Measurements from ENCODE around the gene YY2. TPM values are rescaled to one million over a fixed set of nuclear protein-coding genes. Genes with fewer than 3 reads are reported as not detected.

YY2 gene
- total RNA-seq, 1 donor from 2014 or later = 2.0 TPM

- H3K9me3 Mint-ChIP-seq (ENCODE audit: unreplicated experiment) = no peaks in the 10 kb centered on the region
- Histone ChIP-seq H3K4me2 (ENCODE audit: low read length) (no peak overlapping the region), H3K9ac (ENCODE audit: low read length) (no peak overlapping the region), H3K4me1 (ENCODE audit: insufficient read depth, low read length) (no peaks in the 10 kb centered on the region), H2AFZ (ENCODE audit: low read depth, low read length) (no peak overlapping the region), H3K36me3 (ENCODE audit: insufficient read depth, low read length) (no peaks in the 10 kb centered on the region), H3K4me3 (ENCODE audit: insufficient read depth, low read depth, low read length) (no peak overlapping the region), H3K79me2 (ENCODE audit: insufficient read depth, low read length) (no peaks in the 10 kb centered on the region), H3K9me3 (ENCODE audit: insufficient read depth, low read depth, low read length) (no peaks in the 10 kb centered on the region), H3K27me3 (ENCODE audit: insufficient read depth, low read length) (no peaks in the 10 kb centered on the region), H3K27ac (ENCODE audit: low read depth, low read length) (no peak overlapping the region), H4K20me1 (ENCODE audit: insufficient read depth, low read length) (no peaks in the 10 kb centered on the region)
- TF ChIP-seq CTCF (IDR thresholded peaks at IDR 0.05; ENCODE audit: insufficient read depth, low read depth, low read length) (no peak), EZH2 (IDR thresholded peaks at IDR 0.05; ENCODE audit: insufficient read depth, low read length) (no peak)
- H3K4me1 Mint-ChIP-seq (ENCODE audit: low read depth, unreplicated experiment) = no peaks in the 10 kb centered on the region
- H3K36me3 Mint-ChIP-seq (ENCODE audit: low read depth, unreplicated experiment) = no peaks in the 10 kb centered on the region
- peak; percentile 17 for FAIRE-seq
- DNase-seq (ENCODE audit: low read depth) = no peak
- no peaks in the 10 kb centered on the region for H3K27me3 Mint-ChIP-seq (ENCODE audit: low read depth, unreplicated experiment)
- no peak overlapping the region for H3K4me3 Mint-ChIP-seq (ENCODE audit: unreplicated experiment)
- H3K27ac Mint-ChIP-seq (ENCODE audit: unreplicated experiment) = no peak overlapping the region
These were observed 24.3 kb upstream of the YY2 start for GRCh38 chrX:21831496-21831895.

- no peak overlapping the region for H3K9ac ChIP-seq (ENCODE audit: low read length)
- Mint-ChIP-seq H3K36me3 (ENCODE audit: low read depth, unreplicated experiment) (no peaks in the 10 kb centered on the region), H3K4me3 (ENCODE audit: unreplicated experiment) (no peak overlapping the region), H3K9me3 (ENCODE audit: unreplicated experiment) (no peaks in the 10 kb centered on the region), H3K27me3 (ENCODE audit: low read depth, unreplicated experiment) (no peaks in the 10 kb centered on the region), H3K27ac (ENCODE audit: unreplicated experiment) (no peak overlapping the region), H3K4me1 (ENCODE audit: low read depth, unreplicated experiment) (no peaks in the 10 kb centered on the region)
- DNase-seq (ENCODE audit: low read depth) = no peak
- no peak overlapping the region for H3K4me2 ChIP-seq (ENCODE audit: low read length)
- TF ChIP-seq CTCF (IDR thresholded peaks at IDR 0.05; ENCODE audit: insufficient read depth, low read depth, low read length) (no peak), EZH2 (IDR thresholded peaks at IDR 0.05; ENCODE audit: insufficient read depth, low read length) (no peak)
- no peaks in the 10 kb centered on the region for H3K4me1 ChIP-seq (ENCODE audit: insufficient read depth, low read length)
- H3K4me3 ChIP-seq (ENCODE audit: insufficient read depth, low read depth, low read length) = no peak overlapping the region
- no peak overlapping the region for H2AFZ ChIP-seq (ENCODE audit: low read depth, low read length)
- no peaks in the 10 kb centered on the region for H3K9me3 ChIP-seq (ENCODE audit: insufficient read depth, low read depth, low read length)
- no peaks in the 10 kb centered on the region for H3K27me3 ChIP-seq (ENCODE audit: insufficient read depth, low read length)
- peaks cover 19% of the 10 kb centered on the region for H3K79me2 ChIP-seq (ENCODE audit: insufficient read depth, low read length)
- H3K27ac ChIP-seq (ENCODE audit: low read depth, low read length) = no peak overlapping the region
- H4K20me1 ChIP-seq (ENCODE audit: insufficient read depth, low read length) = no peaks in the 10 kb centered on the region
- H3K36me3 ChIP-seq (ENCODE audit: insufficient read depth, low read length) = no peaks in the 10 kb centered on the region
- no peak for FAIRE-seq
These were observed 18.7 kb upstream of the YY2 start for GRCh38 chrX:21837056-21837455.

GRCh38 chrX:21838937-21839333 lies 16.9 kb upstream of the YY2 start:
- Histone ChIP-seq H3K4me2 (ENCODE audit: low read length) (peak overlapping the region; percentile 95), H4K20me1 (ENCODE audit: insufficient read depth, low read length) (no peaks in the 10 kb centered on the region), H3K79me2 (ENCODE audit: insufficient read depth, low read length) (peaks cover 19% of the 10 kb centered on the region), H3K27ac (ENCODE audit: low read depth, low read length) (peak overlapping the region; percentile 83), H3K4me1 (ENCODE audit: insufficient read depth, low read length) (no peaks in the 10 kb centered on the region), H3K36me3 (ENCODE audit: insufficient read depth, low read length) (no peaks in the 10 kb centered on the region), H2AFZ (ENCODE audit: low read depth, low read length) (peak overlapping the region; percentile 71), H3K9me3 (ENCODE audit: insufficient read depth, low read depth, low read length) (no peaks in the 10 kb centered on the region), H3K27me3 (ENCODE audit: insufficient read depth, low read length) (no peaks in the 10 kb centered on the region), H3K4me3 (ENCODE audit: insufficient read depth, low read depth, low read length) (peak overlapping the region; percentile 82), H3K9ac (ENCODE audit: low read length) (peak overlapping the region; percentile 94)
- peak; percentile 6 for DNase-seq (ENCODE audit: low read depth)
- Mint-ChIP-seq H3K4me1 (ENCODE audit: low read depth, unreplicated experiment) (no peaks in the 10 kb centered on the region), H3K27me3 (ENCODE audit: low read depth, unreplicated experiment) (no peaks in the 10 kb centered on the region), H3K36me3 (ENCODE audit: low read depth, unreplicated experiment) (no peaks in the 10 kb centered on the region), H3K27ac (ENCODE audit: unreplicated experiment) (peak overlapping the region; percentile 94), H3K9me3 (ENCODE audit: unreplicated experiment) (no peaks in the 10 kb centered on the region), H3K4me3 (ENCODE audit: unreplicated experiment) (peak overlapping the region; percentile 89)
- no peak for FAIRE-seq
- no peak for TF ChIP-seq EZH2 (IDR thresholded peaks at IDR 0.05; ENCODE audit: insufficient read depth, low read length)
- TF ChIP-seq CTCF (IDR thresholded peaks at IDR 0.05; ENCODE audit: insufficient read depth, low read depth, low read length) = no peak

All from astrocyte (in vitro differentiated cells and primary cell).